ENCODE measurements around the gene IFNGR2.

DNA sequence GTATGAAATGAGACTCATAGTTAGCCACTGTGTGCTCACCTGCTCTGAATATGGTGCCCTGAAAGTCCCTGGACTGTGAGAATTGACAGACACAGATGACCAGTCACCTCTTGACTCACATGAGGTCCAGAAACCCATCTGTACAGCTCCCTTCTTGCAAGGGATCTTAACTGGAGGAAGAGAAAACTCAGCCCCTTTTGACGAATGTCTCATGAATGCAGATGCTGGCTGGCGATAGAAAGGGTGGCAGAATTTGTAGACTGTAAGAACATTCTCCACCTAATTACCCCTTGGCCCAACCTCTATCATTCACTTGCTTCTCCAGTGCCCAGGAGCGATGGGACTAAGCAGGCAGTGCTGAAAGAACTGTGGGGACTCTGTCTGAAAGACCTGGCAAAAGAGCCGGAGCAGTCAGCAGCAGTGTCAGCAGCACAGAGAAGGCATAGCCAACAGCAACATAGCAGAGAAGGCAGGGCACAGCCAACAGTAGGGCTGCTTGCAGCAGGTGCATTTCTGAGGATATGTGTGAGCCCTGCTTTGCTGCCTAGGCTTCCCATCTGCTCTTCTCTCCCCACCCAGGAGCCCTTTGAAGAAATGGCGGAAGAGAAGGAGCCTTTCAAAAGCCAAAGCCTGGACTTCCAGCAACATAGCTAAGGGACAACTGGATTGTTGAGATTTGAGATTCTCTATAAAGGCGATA is 25.8 kb upstream of the IFNGR2 start:
- TF ChIP-seq, protein P1, sequence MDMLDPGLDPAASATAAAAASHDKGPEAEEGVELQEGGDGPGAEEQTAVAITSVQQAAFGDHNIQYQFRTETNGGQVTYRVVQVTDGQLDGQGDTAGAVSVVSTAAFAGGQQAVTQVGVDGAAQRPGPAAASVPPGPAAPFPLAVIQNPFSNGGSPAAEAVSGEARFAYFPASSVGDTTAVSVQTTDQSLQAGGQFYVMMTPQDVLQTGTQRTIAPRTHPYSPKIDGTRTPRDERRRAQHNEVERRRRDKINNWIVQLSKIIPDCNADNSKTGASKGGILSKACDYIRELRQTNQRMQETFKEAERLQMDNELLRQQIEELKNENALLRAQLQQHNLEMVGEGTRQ (IDR thresholded peaks at IDR 0.05): no peak
- TF ChIP-seq, protein P2, sequence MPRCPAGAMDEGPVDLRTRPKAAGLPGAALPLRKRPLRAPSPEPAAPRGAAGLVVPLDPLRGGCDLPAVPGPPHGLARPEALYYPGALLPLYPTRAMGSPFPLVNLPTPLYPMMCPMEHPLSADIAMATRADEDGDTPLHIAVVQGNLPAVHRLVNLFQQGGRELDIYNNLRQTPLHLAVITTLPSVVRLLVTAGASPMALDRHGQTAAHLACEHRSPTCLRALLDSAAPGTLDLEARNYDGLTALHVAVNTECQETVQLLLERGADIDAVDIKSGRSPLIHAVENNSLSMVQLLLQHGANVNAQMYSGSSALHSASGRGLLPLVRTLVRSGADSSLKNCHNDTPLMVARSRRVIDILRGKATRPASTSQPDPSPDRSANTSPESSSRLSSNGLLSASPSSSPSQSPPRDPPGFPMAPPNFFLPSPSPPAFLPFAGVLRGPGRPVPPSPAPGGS (IDR thresholded peaks at IDR 0.05): no peak
